CD14-positive monocyte (primary cell): Measurements from ENCODE around the gene DENND1B. TPM values are rescaled to one million over a fixed set of nuclear protein-coding genes. Genes with fewer than 3 reads are reported as not detected.

Experiments used
- DNase-seq, 3 donors: peaks; one replicate each; pipeline ENCODE4 v3.0.0-alpha.2; 2011 to 2022
- H2AFZ ChIP-seq: 2 replicates; pipeline ENCODE4 v1.6.0; 2012; ENCODE audit warnings: mild to moderate bottlenecking, low read depth, low read length, inconsistent platforms; ENCODE audit not compliant: insufficient read depth, poor library complexity, severe bottlenecking
- H3K27ac ChIP-seq, 2 donors: 1 replicate in 1 of 2; 2 replicates in 1 of 2; pipeline ENCODE4 v1.5.1; 2012 to 2013; ENCODE audit warnings: low read length in 2 of 2, control low read depth in 1 of 2, inconsistent platforms in 1 of 2, low read depth in 1 of 2, mild to moderate bottlenecking in 1 of 2
- H3K27me3 ChIP-seq, 2 donors: one replicate each; pipeline versions ENCODE4 v1.6.0 to v1.6.1; 2011 to 2013; ENCODE audit warnings: low read length in 2 of 2; ENCODE audit not compliant: control insufficient read depth in 2 of 2, insufficient read depth in 2 of 2
- H3K36me3 ChIP-seq, 2 donors: replicated peaks in 1 of 2; 1 replicate in 1 of 2; 2 replicates in 1 of 2; pipeline versions ENCODE4 v1.5.1 to v1.6.1; 2012 to 2013; ENCODE audit warnings: low read length in 2 of 2, control low read depth in 1 of 2, inconsistent platforms in 1 of 2, mild to moderate bottlenecking in 1 of 2; ENCODE audit not compliant: insufficient read depth in 2 of 2, control insufficient read depth in 1 of 2
- H3K4me1 ChIP-seq, 2 donors: 1 replicate in 1 of 2; 2 replicates in 1 of 2; pipeline versions ENCODE4 v1.5.1 to v1.6.1; 2012 to 2013; ENCODE audit warnings: low read length in 2 of 2, control low read depth in 1 of 2, inconsistent platforms in 1 of 2, mild to moderate bottlenecking in 1 of 2, moderate library complexity in 1 of 2; ENCODE audit not compliant: insufficient read depth in 2 of 2, control insufficient read depth in 1 of 2
- H3K4me2 ChIP-seq: replicated peaks from 2 replicates; pipeline ENCODE3; 2012; ENCODE audit warnings: low read length, moderate library complexity, mild to moderate bottlenecking; ENCODE audit not compliant: poor library complexity, severe bottlenecking; ENCODE audit errors: extremely low read depth
- H3K4me3 ChIP-seq, 3 experiments: fragments of 200-600 bp in 1 of 3; sonication (generic) in 1 of 3; replicated peaks in 1 of 3; 1 replicate in 2 of 3; 2 replicates in 1 of 3; pipeline ENCODE4 v1.5.1; 2011 to 2013; ENCODE audit warnings: low read length in 3 of 3, mild to moderate bottlenecking in 3 of 3, control low read depth in 2 of 3, low read depth in 2 of 3, inconsistent platforms in 1 of 3, moderate library complexity in 1 of 3
- H3K79me2 ChIP-seq: 2 replicates; pipeline ENCODE4 v1.6.0; 2012; ENCODE audit warnings: mild to moderate bottlenecking, control low read depth, inconsistent platforms, low read length, moderate library complexity; ENCODE audit not compliant: insufficient read depth
- H3K9ac ChIP-seq: 2 replicates; pipeline ENCODE4 v1.6.0; 2017; ENCODE audit warnings: low read length, mild to moderate bottlenecking; ENCODE audit not compliant: insufficient read depth, poor library complexity, severe bottlenecking
- H3K9me3 ChIP-seq, 2 donors: replicated peaks in 1 of 2; 1 replicate in 1 of 2; 2 replicates in 1 of 2; pipeline versions ENCODE4 v1.5.1 to v1.6.1; 2012 to 2013; ENCODE audit warnings: low read length in 2 of 2, control low read depth in 1 of 2; ENCODE audit not compliant: control insufficient read depth in 1 of 2, insufficient read depth in 1 of 2
- H4K20me1 ChIP-seq: 2 replicates; pipeline ENCODE4 v1.6.0; 2012; ENCODE audit warnings: mild to moderate bottlenecking, low read length, control low read depth, moderate library complexity; ENCODE audit not compliant: insufficient read depth
- H3K27ac Mint-ChIP-seq, 7 donors: one replicate each; pipeline ENCODE4 v1.8.0; 2020; ENCODE audit warnings: mild to moderate bottlenecking in 7 of 7, mixed read lengths in 7 of 7, moderate library complexity in 6 of 7, inconsistent platforms in 2 of 7
- H3K27me3 Mint-ChIP-seq, 3 donors: one replicate each; pipeline ENCODE4 v1.8.0; 2021 to 2022; ENCODE audit warnings: low read depth in 3 of 3, mild to moderate bottlenecking in 3 of 3, mixed read lengths in 3 of 3, moderate library complexity in 3 of 3, inconsistent platforms in 1 of 3
- H3K36me3 Mint-ChIP-seq, 2 donors: one replicate each; pipeline ENCODE4 v1.8.0; 2020; ENCODE audit warnings: mixed read lengths in 2 of 2, inconsistent platforms in 1 of 2, mild to moderate bottlenecking in 1 of 2
- H3K4me1 Mint-ChIP-seq: one replicate; pipeline ENCODE4 v1.8.0; 2020; ENCODE audit warnings: mild to moderate bottlenecking, mixed read lengths
- H3K4me3 Mint-ChIP-seq, 2 donors: one replicate each; pipeline ENCODE4 v1.8.0; 2020; ENCODE audit warnings: mild to moderate bottlenecking in 2 of 2, mixed read lengths in 2 of 2, moderate library complexity in 1 of 2
- H3K9me3 Mint-ChIP-seq, 7 donors: one replicate each; pipeline ENCODE4 v1.8.0; 2020 to 2022; ENCODE audit warnings: mixed read lengths in 7 of 7, mild to moderate bottlenecking in 6 of 7, moderate library complexity in 6 of 7, inconsistent platforms in 2 of 7
- CTCF ChIP-seq: fragments of 200-600 bp; IDR thresholded peaks from one replicate; pipeline ENCODE4 v1.8.0; 2022; ENCODE audit warnings: antibody characterized with exemption, mild to moderate bottlenecking
- WGBS: methylation state at CpG from one replicate; pipeline ENCODE4 v1.1.5; 2013; ENCODE audit warnings: missing lambda C conversion rate; ENCODE audit not compliant: insufficient coverage; 5-methylcytosine and 5-hydroxymethylcytosine counted together
- intact Hi-C, 2 donors: fragments of 100-400 bp; cut with micrococcal nuclease; formaldehyde crosslinking; loops; one replicate each; pipeline versions ENCODE4 v1.15.0 to v1.15.1; 2023
- polyA plus RNA-seq, 3 donors: library from polyadenylated mRNA; depleted of rRNA in 1 of 3; unstranded in 2 of 3; stranded (reverse) in 1 of 3; fragments of 300-500 nt in 2 of 3; fragments of >200 nt in 1 of 3; fragmentation: Illumina TruSeq in 2 of 3; gene quantifications; 1 replicate in 2 of 3; 2 replicates in 1 of 3; pipeline ENCODE4 v1.2.3, GENCODE V29; 2012 to 2021

DENND1B gene
- polyA plus RNA-seq, 3 donors = 3.0 to 8.2 (median 5.7) TPM

GRCh38 chr1:197799271-197799670, 24.0 kb upstream of the DENND1B start:
- Histone ChIP-seq H3K4me2 (no peak overlapping the region), H3K4me1 (no peaks in the 10 kb centered on the region), H3K4me3 (no peak overlapping the region), H4K20me1 (no peaks in the 10 kb centered on the region), H2AFZ (no peak overlapping the region), H3K36me3 (no peaks in the 10 kb centered on the region), H3K27me3 (no peaks in the 10 kb centered on the region), H3K79me2 (no peaks in the 10 kb centered on the region), H3K9me3 (peaks cover 37 to 42% of the 10 kb centered on the region in 2 donors), H3K9ac (no peak overlapping the region), H3K27ac (no peak overlapping the region)
- no peak for TF ChIP-seq CTCF
- peaks cover 0 to 2% of the 10 kb centered on the region in 2 donors for H3K36me3 Mint-ChIP-seq
- DNase-seq = no peak
- no peaks in the 10 kb centered on the region for H3K27me3 Mint-ChIP-seq
- no peak overlapping the region for H3K4me3 Mint-ChIP-seq
- no peaks in the 10 kb centered on the region for H3K4me1 Mint-ChIP-seq
- H3K9me3 Mint-ChIP-seq = peaks cover 46 to 70% (median 56%) of the 10 kb centered on the region in 7 donors
- intact Hi-C loops = no loop called here
- no peak overlapping the region for H3K27ac Mint-ChIP-seq

- Histone ChIP-seq H3K9ac (no peak overlapping the region), H3K4me3 (no peak overlapping the region), H3K4me2 (no peak overlapping the region), H3K4me1 (no peaks in the 10 kb centered on the region), H3K27me3 (no peaks in the 10 kb centered on the region), H3K27ac (no peak overlapping the region), H3K79me2 (no peaks in the 10 kb centered on the region), H4K20me1 (no peaks in the 10 kb centered on the region), H3K9me3 (peaks cover 37 to 42% of the 10 kb centered on the region in 2 donors), H2AFZ (no peak overlapping the region), H3K36me3 (no peaks in the 10 kb centered on the region)
- Mint-ChIP-seq H3K27me3 (no peaks in the 10 kb centered on the region), H3K4me3 (no peak overlapping the region), H3K36me3 (peaks cover 0 to 2% of the 10 kb centered on the region in 2 donors), H3K27ac (peak overlapping the region in 1 of 7 donors; percentile 68), H3K9me3 (peaks cover 46 to 70% (median 56%) of the 10 kb centered on the region in 7 donors), H3K4me1 (no peaks in the 10 kb centered on the region)
- TF ChIP-seq CTCF = no peak
- no peak for DNase-seq
- intact Hi-C loops = no loop called here
- no CpG with 5 or more reads among the region's 1 CpG for WGBS
Measured at GRCh38 chr1:197798492-197798891, 23.2 kb upstream of the DENND1B start.
